NCI-H748 (cell line): Measurements from ENCODE around the gene ACCS.

Source experiments
- DNase-seq: peaks from one replicate; lab custom pipeline; 2025; ENCODE audit not compliant: unreplicated experiment; lab: John Stamatoyannopoulos, UW

Gene ACCS

DNA sequence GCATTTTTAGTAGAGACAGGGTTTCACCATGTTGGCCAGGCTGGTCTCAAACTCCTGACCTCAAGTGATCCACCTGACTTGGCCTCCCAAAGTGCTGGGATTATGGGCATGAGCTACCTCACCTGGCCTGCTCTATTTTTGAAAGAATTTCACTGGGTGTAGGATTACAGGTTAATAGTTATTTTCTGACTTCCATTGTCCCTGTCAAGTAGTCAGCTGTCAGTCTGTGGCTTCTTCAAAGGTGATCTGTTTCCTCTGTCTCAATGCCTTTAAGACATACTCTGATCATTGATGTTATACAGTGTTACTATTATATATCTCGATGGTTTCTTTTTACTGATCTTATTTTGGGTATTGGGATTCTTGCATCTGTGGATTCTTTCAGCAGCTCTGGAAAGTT lies 19.3 kb downstream of the ACCS start:
- DNase-seq, result no peak

DNA sequence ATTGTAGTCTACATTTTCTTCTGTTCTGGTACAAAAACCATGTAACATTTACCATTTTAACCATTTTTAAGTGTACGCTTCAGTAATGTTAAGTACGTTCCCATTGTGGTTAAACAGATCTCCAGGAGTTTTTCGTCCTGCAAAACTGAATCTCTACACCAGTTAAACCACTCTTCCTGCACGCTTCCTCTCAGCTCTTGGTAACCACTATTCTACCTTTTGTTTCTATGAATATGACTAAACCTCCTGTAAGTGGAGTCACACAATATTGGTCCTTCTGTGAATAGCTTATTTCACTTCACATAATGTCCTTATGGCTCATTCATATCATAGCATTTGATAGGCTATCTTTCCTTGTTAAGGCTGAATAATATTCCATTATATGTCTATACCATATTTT lies 22.3 kb downstream of the ACCS start:
- DNase-seq, result no peak

DNA sequence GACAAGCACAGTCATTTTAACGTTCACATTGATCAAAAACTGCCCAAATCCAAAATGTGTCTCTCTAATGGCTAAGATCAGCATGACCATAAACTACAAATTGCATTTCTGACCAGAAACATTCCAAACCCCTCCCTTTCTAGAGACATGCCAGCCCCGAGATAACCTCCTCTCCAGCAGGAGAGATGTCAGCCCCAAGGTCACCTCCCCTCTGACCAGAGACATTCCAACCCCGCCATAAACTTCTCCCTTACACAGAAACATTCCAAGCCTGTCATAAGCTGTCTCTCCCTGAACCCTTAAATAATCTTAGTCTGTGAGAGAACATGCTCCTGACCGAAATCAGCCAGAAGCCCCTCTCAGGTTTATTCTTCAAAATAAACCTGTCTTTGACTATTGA lies 22.8 kb downstream of the ACCS start:
- DNase-seq, result no peak

DNA sequence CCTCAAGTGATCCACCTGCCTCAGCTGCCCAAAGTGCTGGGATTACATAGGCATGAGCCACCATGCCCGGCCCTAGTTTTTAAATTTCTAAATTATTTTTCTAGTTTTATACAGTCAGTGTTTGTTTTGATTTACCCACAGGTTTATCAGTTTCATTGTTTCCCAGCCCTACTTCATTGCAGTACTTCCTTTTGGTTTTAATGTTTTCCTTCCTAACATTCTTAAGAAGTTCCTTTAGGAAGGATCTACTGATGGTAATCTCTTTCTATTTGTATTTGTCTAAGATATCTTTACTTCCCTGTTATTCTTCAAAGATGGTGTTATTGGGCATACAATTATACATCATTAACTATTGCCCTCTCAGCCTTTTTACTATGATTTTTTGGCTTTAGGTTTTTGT lies 24.5 kb downstream of the ACCS start:
- DNase-seq, result no peak

DNA sequence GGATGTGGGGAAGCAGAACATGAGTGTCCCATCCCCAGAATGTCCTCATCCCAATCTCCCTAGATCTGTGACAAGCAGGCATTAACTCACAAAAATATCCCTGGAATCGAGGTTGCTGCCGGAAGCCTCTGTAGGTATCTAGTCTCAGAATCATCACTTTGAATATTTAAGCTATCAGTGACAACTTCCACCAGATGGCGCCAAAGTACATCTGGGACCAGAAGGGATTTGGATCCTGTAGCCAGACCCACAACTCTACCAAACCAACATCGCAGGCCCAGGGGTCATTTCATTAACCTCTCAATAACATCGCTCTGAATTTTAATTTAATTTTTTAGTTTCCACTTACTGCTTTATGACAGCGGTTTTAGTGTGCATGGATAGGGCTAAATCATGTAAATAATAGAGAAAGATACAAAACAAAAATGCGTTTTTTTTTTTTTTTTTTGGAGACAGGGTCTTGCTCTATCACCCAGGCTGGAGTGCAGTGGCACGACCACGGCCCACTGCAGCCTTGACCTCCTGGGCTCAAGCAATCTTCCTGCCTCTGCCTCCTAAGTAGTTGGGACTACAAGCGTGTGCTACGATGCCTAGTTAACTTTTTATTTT lies 28.3 kb downstream of the ACCS start:
- DNase-seq, result peak; percentile 84

DNA sequence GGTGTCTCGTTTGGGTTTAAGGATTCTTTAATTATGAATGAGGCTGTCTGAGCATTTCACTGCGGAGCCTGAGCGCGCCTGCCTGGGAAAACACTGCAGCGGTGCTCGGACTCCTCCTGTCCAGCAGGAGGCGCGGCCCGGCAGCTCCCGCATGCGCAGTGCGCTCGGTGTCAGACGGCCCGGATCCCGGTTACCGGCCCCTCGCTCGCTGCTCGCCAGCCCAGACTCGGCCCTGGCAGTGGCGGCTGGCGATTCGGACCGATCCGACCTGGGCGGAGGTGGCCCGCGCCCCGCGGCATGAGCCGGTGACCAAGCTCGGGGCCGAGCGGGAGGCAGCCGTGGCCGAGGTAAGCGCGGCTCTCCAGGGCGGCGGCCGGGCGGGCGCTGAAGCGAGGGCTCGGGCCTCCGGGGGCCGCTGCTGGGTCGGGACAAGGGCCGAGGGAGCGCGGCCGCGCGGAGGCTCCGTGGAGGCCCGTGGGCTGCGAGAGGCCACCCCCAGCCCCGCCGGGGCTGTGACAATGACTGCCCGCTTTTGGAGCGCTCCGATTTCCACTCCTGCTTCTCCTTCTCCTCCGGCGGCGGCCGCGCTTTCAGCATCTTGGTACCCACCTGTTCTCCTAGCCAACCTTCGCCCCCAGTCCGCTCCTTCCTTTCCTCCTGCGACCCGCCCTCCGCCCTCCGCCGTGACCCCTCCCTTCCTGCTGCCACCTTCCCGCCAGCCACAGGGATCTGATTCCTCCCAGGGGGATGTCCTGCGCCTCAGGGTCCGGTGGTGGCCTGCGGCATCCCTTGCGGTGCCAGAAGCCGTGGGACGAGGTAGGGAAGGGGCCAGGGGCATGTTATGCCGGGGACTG lies 29.7 kb downstream of the ACCS start, which contains the start of gene EXT2:
TSS of gene EXT2 (plus strand) at position 173 of the 854 bp plus-strand sequence. CDS start 12,035 bp downstream, outside the sequence.
- DNase-seq, result peak; percentile 85

DNA sequence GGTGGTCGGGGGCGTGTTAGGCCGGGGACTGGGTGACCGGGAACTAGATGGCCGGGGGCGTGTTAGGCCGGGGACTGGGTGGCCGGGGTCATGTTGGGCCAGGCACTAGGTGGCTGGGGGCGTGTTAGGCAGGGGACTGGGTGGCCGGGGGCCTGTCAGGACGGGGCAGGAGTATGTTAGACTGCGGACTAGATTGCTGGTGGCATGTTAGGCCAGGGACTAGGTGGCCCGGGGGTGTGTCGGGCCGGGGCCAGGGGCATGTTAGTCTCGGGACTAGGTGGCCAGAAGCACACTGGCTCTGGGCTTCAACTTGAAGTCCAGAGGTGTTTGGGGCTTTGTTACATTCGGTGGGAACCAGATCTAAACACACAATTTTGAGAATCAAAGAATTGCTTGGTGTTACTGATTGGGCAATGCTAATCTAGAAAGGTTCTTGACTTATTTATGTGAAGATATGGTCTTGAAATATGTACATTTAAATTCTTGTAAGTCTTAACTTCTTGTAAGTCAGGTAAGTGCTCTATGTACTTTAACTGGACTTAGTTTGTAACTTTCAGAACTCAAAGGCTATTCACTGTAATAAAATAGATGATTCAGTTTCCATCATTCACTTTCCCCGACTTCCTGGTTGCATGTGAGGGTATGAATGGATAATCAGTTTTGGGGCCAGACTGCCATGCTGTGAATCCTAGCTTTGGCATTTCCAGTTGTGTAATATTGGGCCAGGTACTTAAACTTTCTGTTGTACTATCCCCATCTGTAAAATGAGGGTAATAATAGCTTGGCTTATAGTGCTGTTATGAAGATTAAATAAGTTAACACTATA lies 30.5 kb downstream of the ACCS start:
- DNase-seq, result peak; percentile 34

DNA sequence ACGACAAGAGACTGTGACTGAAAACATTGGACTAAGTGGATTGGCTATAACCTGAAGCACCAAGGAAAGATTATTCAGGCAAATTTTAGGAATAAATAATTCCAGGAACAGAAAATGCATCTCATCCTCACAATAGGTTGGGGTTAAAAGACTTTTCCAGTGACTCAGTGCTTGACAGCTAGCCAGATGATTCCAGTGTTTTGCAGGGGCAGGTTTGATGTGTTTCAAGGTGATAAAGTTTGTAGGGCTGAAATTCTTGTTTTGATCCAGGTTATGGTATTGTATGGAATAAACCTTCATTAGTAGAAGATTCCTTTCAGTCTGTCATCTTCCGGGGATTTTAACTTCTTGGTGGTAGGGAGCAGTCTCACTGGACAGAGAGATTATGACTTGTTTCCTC lies 31.8 kb downstream of the ACCS start:
- DNase-seq, result no peak

DNA sequence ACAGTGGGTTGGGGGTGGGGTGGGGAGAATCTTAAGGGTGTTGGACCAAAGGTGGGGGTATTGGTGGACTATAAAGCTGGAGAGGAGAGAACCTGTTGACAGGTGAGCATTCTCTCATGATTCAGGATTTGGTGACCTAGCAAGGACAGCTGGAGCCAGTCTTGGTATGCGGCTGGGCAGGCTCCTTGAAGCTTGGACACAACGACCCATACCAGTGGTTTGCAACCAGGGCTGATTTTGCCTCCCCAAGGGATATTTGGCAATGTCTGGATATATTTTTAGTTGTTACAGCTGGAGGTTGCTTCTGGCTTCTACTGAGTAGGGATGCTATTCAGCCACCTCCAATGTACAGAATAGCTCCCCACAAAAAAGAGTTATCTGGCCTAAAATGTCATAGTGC lies 35.0 kb downstream of the ACCS start:
- no peak for DNase-seq

DNA sequence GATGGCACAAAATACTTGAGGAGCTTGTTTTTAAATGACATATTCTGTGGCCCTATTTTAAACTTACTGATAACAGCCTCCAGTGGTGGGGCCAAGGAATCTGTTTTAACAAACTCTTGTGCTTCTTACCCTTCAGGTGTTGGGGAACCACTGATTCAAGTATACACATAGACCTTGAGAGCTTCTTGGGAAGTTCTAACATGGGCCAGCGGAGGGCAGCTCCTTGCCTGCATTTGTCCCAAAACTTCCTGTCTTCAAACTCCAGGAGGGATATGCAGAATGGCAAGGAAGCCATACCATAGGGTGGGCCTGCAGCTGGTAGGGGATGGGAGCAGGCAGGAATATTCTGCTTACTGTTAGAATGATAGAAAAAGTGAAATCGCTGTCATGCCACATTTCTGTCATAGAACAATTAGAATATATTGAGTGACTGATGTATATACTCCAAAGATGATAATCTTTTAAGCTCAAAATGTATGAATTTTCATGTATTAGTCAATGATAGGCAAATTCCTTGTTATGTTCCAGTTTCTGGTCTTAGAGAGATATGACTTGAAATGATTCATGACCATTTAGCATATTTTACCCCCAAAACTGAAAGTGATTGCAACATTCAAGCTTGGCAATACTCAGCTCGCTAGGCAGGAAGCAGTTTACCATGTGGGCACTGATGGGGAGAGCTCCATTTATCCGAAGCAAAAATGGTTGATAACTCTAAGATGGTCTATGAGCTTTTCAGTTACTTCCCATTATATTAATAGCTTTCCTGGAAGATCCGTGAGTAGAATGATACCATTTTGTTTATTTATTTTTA lies 38.6 kb downstream of the ACCS start:
- no peak for DNase-seq

DNA sequence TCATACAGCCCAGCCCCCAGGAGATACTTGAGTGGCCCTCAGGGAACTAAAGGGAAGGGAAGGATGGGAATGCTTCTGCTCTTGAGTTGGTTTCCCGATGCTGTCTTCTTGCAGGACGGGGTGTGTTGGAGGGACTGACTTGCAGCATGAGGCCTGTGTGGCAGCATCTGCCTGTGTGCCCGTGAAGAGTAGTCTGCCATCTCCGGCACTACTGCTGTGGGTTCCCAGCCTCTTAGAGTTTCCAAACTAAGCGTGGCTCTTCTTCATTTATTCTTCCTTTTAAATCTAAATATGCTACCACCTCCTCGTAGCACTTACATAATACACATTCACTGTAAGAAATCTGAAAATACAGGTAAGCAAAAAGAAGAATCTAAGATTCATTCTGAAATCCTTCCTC lies 42.2 kb downstream of the ACCS start:
- DNase-seq, result no peak

DNA sequence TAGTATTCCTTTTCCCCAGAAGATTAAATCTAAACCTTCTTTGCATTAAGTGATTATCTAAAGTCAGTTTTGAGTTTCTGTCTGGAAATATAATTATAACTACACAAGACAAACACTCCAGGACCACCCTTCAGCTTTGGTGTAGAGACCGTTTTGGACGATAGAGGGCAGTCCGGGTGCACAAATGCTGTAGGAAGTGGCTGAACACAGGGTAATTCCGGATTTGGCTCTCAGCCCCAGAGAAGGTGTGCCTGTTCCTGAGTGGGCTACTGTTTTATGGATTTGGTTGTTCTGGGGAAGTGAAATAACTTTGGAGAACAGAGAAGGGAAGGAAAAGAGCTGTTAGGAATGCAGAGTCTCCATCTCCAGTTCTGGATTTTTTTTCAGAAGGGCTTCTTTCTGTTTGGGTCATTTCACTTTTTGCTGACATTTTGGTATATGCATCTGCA lies 44.2 kb downstream of the ACCS start:
- DNase-seq, result peak; percentile 46

DNA sequence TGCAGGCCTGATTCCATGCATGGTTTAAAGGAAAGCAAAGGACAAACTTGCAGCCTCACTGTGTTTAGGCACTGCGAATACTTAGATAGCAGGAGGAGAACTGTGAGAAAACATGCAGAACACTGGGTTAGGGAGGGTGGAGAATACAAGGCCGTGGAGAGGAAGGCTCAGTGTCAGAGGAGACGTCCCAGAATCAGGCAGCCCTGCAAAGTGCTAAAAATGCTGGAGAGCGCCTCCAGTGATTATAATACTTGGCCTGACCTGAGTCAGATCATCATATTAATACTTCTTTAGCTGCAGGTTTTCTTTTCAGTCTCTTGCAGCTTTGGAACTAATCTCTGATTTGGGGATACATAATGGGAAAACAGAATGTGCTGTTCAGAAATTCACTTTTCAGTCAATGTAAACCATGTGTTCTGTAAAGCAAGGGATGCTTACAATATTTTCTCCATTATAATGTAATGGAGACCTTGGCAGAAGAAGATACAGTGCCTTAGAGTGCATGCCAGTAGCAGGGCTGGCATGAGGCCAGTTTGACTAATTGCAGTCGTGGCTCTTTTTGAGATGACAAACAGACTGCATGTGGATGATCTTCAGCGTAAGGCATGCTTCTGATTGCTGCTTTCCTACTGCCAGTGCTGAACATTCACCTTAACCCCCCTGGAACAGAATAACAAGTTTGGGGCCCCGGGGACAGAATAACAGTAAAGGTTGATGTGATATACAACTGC lies 46.2 kb downstream of the ACCS start:
- DNase-seq, result peak; percentile 57

DNA sequence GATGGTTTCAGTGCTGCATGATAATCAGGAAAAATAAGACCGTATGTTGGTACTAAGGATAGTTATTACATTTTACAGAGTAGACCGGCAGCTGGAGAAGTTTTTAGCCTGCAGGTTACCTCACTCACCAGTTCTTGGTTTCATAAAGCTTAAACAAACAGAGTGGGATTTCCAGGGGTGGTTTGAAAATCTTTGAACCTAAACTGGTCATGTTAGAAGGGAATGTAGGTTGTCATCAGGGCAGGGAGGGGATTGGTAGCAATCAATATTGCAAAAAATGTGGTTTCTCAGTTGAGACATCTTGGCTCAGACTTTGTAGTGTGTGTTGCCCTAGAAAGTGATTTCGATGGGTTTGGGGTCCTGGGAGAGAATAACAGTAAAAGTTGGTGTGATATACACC lies 46.9 kb downstream of the ACCS start:
- no peak for DNase-seq

DNA sequence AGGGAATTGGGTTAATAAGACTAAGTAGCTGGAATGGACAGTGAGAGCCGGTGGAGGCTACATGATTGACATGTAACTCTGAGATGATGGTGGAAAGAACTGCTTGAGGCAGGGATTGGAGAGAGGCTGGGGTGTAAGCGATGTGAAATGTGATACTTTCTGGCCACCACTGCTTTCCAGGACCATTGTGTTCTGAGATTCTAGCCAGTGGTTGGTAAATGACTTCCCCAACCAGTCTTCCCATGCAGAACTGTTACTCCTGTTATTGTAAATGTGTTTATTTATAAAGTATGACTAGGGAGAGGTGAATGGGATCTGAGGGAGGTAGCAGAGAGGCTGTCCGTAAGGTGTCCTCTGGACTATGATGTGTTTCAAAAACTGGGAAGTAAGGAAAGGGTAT lies 47.5 kb downstream of the ACCS start:
- DNase-seq, result no peak

DNA sequence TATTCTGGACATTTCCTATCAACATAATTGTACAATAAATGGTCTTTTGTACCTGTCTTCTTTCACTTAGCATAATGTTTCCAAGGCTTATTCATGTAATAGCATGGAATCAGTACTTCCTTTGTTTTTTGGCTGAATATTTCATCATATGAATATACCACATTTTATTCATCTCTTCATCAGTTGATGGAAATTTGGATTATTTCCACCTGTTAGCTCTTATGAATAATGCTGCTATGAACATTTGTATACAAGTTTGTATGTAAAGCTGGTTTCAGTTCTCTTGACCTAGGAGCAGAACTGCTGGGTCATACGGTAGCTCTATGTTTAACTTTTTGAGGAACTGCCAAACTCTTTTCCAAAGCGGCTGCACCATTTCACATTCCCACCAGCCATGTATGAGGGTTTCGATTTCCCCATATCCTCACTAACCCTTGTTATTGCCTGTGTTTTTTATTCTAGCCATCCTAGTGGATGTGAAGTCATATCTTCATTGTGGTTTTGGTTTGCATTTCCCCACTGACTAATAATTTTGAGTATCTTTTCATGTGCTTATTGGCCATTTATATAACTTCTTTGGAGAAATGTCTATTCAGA lies 50.3 kb downstream of the ACCS start:
- no peak for DNase-seq

DNA sequence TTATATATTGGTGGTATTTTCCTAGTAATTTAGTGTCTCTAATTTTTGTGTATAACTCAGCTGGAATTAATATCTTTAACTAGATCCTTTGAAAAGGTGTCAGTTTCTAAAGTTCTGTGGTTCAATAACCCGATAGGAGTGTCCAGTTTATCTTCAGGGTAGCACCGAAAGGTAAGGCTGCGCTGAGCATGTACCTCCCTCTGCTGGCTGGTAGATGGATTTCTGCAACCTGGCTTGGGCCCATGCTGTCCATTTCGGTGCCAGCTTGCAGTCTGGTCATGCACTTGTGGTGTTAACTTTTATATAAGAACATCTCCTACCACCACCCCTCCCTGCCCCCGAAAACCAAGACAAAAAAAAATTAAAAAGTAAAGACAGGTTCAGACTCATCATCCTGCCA lies 54.1 kb downstream of the ACCS start:
- DNase-seq, result no peak

DNA sequence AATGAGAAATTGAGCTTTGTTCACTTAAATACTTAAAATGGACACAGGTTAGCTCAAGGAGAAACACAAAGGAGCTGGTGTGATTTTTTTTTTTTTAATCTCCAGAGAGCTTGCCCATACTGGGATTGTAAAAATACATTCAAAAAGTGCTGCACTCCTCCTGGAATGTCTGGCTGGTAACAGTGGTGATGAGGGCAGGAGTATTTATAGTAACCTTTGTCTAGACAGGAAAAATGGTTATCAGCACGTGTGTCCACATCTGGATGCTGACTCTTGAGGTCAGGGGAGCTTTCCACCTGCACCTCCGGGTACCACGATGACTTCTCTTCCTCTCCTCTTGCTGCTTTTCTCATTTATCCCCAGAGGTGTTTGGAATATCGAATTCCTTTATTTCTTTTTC lies 59.5 kb downstream of the ACCS start:
- DNase-seq, result no peak

DNA sequence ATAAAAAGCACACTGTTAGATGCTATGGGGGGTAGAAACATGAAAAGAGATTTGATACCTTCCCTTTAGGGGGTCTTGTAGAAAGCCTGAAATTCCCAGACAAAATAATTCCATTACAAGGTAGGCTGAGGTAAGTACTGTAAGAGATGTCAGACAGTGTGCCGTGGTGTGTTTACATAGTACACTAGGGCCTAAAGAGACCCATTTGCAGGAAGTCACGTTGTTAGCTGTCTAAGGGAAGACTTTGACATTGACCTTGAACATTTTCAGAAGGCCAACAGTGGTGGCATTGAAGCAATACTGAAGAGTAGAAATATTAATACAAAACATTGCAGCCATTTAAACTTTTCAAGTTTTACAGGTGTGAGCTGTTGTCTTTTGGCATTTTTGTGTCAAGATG lies 60.2 kb downstream of the ACCS start:
- DNase-seq, result no peak

DNA sequence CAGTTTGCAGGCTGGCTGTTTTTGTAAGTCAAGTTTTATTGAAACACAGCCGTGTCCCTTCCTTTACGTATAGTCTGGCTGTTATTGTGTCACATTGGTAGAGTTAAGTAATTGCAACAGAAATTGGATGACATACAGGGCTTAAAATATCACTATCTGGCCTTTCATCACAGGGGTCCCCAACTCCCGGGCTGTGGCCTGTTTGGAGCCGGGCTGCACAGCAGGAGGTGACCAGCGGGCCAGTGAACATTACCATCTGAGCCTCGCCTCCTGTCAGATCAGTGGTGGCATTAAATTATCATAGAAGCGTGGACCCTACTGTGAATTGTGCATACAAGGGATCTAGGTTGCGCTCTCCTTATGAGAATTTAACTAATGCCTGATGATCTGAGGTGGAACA lies 61.1 kb downstream of the ACCS start:
- no peak for DNase-seq
